HG02759 (cell line): Measurements from ENCODE around the gene PIP.
"Not testable (repeated sequence)": the region's sequence is repeated elsewhere in the genome, so short reads cannot be mapped to it uniquely, and the experiment has no call there.

Experiments
- ATAC-seq: cut with Tn5 transposase; IDR thresholded peaks from one replicate; pipeline ENCODE4 v1.9.1; 2021; ENCODE audit warnings: mild to moderate bottlenecking, moderate library complexity; ENCODE audit not compliant: unreplicated experiment

Gene PIP, protein sequence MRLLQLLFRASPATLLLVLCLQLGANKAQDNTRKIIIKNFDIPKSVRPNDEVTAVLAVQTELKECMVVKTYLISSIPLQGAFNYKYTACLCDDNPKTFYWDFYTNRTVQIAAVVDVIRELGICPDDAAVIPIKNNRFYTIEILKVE

GRCh38 chr7:143131781-143132180 is at the start of gene PIP:
Gene PIP, plus strand, starts transcription at chr7:143132077. Its CDS starts 40 bp downstream, at chr7:143132117.
- ATAC-seq: no peak

- ATAC-seq: peak; percentile 65
These were observed 46.8 kb upstream of the PIP start for GRCh38 chr7:143085109-143085508.

GRCh38 chr7:143085610-143086009 is 46.3 kb upstream of the PIP start:
- ATAC-seq: not testable (repeated sequence)

- ATAC-seq: not testable (repeated sequence)
These were observed 43.2 kb upstream of the PIP start for GRCh38 chr7:143088549-143089231.

DNA sequence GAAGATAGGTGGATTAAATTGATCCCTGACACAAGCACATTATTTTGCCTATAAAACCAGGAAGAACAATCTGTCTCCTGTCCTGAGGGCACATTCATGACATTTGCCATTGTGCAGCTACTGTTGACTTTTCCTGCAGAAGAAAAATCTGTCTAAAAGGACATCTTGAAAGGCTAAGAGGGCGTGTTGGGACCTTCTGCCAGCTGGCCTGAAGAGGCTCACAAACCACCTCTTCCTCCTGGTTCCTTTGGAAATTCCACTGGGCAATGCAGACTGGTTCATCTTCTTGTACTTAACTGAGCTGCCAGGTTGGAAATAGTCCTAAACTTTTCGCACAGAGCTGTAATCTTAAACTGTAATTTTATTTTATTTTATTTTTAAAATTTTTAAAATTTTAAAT is 35.7 kb upstream of the PIP start:
- no peak for ATAC-seq

GRCh38 chr7:143099579-143099978 is 32.3 kb upstream of the PIP start:
- ATAC-seq: not testable (repeated sequence)

GRCh38 chr7:143104759-143105158 is 27.1 kb upstream of the PIP start:
- no peak for ATAC-seq

GRCh38 chr7:143108019-143108418 is 23.9 kb upstream of the PIP start:
- not testable (repeated sequence) for ATAC-seq

- no peak for ATAC-seq
These were observed 14.5 kb upstream of the PIP start for GRCh38 chr7:143117395-143117794.

- ATAC-seq: no peak
These were observed 11.0 kb upstream of the PIP start for GRCh38 chr7:143120691-143121405.

DNA sequence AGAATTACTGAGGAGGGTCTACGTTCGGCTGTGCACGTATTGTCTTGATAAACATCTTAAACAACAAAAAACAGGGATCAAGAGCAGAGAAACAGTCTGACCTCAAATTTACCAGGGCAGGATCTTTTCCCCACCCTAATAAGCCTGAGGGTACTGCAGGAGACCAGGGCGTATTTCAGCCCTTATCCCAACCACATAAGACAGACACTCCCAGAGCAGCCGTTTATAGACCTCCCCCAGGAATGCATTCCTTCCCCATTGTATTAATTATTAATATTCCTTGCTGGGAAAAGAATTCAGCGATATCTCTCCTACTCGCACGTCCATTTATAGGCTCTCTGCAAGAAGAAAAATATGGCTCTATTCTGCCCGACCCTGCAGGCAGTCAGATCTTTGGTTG is 8.6 kb upstream of the PIP start:
- ATAC-seq: not testable (repeated sequence)

DNA sequence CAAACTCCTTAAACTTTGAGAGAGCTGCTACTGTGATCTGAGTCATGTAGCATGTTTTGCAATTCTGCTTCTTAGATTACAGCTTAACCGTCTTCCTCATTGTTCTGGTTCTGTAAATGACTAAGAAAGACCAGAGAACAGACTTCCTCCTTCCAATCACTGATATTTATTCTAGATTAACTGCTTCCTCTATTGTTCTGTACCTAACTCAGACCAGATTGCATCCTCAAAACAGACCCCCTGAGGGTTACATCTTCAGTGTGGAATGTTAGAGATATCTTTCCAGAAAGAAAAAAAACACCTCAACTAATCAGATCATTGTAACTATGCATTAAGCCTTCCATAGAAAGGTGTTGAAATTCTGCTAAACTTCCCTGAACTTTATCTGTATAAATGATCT is 5.7 kb upstream of the PIP start:
- no peak for ATAC-seq

DNA sequence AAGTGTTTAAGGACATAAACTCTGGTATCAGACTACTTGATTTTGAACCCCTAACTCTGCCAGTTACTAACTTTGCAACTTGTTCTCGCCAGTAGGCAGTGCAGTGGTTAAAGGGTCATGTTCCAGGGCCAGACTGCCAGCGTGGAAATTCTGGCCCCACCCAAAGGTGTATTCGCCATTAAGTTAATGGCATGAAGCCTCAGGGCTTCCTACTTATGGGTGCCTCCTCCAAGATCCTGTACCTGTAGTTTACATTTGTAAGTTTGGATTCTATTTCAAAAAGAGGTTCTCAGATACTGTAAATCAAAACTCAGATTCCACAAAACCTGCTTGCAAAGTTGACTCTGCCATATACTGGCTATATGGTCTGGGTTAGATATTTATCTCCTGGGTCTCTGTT is 2.8 kb upstream of the PIP start:
- ATAC-seq: no peak

DNA sequence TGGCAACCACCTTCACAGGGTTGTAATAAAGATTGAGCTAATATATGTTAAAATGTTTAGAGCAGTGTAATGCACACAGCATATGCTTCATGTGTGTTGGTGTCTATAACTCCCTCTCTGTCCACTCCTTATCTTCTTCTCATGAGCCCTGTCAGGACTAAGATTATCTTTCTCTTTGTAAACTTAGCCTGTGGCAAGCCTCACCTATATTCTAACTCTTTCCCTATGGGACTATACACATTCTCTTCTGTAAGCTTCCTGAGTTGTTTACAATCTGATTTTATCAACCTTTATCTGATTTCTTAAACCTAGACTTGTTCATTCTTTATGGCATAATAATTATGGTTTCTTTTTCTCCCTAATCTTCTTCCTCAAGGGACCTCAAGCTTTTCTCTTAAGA is 2.4 kb upstream of the PIP start:
- no peak for ATAC-seq

DNA sequence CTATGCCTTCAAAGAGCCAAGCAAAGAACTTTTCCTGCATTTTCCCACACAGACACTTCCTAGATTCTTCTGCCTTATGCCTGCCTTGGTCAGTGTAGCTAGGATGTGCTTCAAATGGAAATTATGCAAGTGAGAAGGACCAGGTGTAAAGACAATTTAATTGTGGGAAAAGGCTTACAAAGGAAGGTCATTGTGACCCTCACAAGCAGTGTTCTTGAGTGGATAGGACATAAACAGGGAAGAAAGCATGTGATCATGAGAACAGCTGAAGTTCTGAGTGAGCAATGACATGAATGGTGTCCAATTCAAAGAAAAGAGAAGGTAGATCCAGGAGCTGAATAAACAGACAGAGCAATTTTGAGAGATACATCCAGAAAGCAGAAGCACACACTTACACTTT is 1.3 kb upstream of the PIP start:
- ATAC-seq: no peak

DNA sequence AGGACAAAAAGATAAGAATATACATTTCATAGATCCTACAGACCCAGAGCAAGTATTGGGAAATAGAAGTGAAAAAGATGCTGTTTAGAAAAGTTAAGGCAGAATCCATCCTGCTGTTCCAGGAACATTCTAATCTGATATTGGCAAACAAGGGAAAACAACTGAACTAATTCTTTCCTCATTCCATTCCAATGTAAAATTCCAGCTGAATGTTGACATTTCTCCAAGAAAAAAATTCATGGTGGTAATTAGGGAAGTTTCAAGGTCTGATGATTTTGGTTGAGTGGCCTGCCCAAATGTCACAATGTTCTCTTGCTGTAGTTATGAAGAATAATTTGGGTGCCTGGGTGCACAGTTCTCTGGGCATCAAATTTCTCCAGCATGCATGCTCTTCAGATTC is 15.2 kb downstream of the PIP start:
- no peak for ATAC-seq

DNA sequence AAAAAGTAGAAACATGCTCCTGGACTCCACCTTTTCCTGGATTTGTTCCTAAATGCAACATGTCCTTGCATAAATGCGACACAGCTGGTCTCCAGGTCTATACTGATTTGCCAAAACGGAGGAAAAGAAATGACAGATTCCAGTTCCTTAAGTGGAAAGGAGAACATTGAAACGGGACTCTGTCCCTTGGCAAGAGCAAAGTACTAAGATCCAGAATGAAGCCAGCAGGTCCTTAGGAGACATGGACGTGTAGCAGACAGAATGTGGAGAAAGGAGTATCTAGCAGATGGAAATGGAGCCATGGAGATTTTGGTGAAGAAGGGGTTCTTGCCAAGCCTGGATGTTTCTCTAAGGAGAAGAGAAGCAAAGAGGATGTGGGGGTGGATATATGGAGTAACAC is 16.2 kb downstream of the PIP start:
- no peak for ATAC-seq

DNA sequence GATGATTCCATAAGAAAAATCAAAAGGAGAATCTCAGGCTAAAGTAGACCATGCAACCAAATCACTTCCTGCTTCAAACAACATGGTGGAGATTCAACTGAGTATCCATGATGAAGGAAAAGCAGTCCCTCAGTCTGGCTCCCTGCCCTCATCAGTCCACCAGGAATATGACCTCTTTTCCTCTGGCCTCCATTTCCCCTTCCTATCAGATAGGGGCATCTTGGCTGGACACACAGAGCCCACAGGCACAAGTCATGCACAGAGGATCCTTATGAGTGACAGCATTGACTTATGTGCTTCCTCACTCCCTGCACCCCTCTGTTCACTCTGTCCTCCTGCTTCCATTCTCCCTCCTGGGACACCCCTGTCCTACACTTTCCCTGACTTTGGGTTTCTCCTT is 16.8 kb downstream of the PIP start:
- no peak for ATAC-seq

DNA sequence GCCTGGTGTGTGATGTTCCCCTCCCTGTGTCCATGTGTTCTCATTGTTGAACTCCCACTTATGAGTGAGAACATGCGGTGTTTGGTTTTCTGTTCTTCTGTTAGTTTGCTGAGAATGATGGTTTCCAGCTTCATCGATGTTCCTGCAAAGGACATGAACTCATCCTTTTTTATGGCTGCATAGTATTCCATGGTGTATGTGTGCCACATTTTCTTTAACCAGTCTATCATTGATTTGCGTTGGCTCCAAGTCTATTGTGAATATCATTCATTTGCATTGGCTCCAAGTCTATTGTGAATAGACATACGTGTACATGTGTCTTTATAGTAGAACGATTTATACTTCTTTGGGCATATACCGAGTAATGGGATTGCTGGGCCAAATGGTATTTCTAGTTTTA is 18.8 kb downstream of the PIP start:
- ATAC-seq: not testable (repeated sequence)

- ATAC-seq: not testable (repeated sequence)
These were observed 26.7 kb downstream of the PIP start for GRCh38 chr7:143158617-143159016.

GRCh38 chr7:143171697-143172096 is 39.8 kb downstream of the PIP start:
- ATAC-seq: no peak

GRCh38 chr7:143172354-143172753 is 40.5 kb downstream of the PIP start:
- ATAC-seq: no peak
